Endothelial cell of umbilical vein (primary cell): ENCODE data around the gene SMAD3. TPM values are rescaled to one million over a fixed set of nuclear protein-coding genes. Genes with fewer than 3 reads are reported as not detected.

Source experiments
- BruUV-seq: library from RNA; stranded (reverse); fragments of 400-500 nt; replicated peaks from 2 replicates; lab custom pipeline; 2021; lab: Mats Ljungman, UMichigan
- CTCF ChIA-PET: fragments of 300-600, 350-600 bp; sonication (Branson Sonifier 250); formaldehyde crosslinking; loops from one replicate; lab custom pipeline; 2021; ENCODE audit warnings: antibody characterized with exemption, inconsistent platforms; lab: Charles Lee
- POLR2A ChIA-PET: fragments of 300-600, 350-600 bp; sonication (Branson Sonifier 250); formaldehyde crosslinking; loops from one replicate; lab custom pipeline; 2021; ENCODE audit warnings: antibody characterized with exemption, inconsistent platforms; lab: Charles Lee
- DNase-seq: peaks from one replicate; pipeline ENCODE4 v3.0.0-alpha.2; 2011; ENCODE audit warnings: low read depth, low spot score
- FAIRE-seq: peaks from 2 replicates; lab custom pipeline; 2011; peaks lifted over from hg19 to GRCh38; lab: Jason Lieb, UNC
- H2AFZ ChIP-seq: 2 replicates; pipeline ENCODE4 v1.6.0; 2012; ENCODE audit warnings: low read depth, low read length, control low read depth, inconsistent platforms
- H3K27ac ChIP-seq: 2 replicates; pipeline ENCODE4 v1.5.1; 2011; ENCODE audit warnings: low read depth, mild to moderate bottlenecking, control low read depth, low read length, moderate library complexity; ENCODE audit not compliant: insufficient read depth
- H3K27me3 ChIP-seq, 2 experiments: 2 replicates each; pipeline versions ENCODE4 v1.6.0 to v1.6.1; 2011; ENCODE audit warnings: low read length in 2 of 2, mixed read lengths in 1 of 2; ENCODE audit not compliant: control insufficient read depth in 2 of 2, insufficient read depth in 2 of 2
- H3K36me3 ChIP-seq, 2 experiments: 2 replicates in 1 of 2; 3 replicates in 1 of 2; pipeline ENCODE4 v1.5.1; 2011; ENCODE audit warnings: low read length in 2 of 2, mild to moderate bottlenecking in 1 of 2, moderate library complexity in 1 of 2; ENCODE audit not compliant: control insufficient read depth in 2 of 2, insufficient read depth in 2 of 2; ENCODE audit errors: extremely low read depth in 1 of 2
- H3K4me1 ChIP-seq: 3 replicates; pipeline ENCODE4 v1.5.1; 2011; ENCODE audit warnings: mild to moderate bottlenecking, low read length; ENCODE audit not compliant: control insufficient read depth, insufficient read depth; ENCODE audit errors: extremely low read depth
- H3K4me2 ChIP-seq: 2 replicates; pipeline ENCODE4 v1.6.1; 2011; ENCODE audit warnings: low read length, control low read depth, mixed read lengths; ENCODE audit not compliant: insufficient read depth
- H3K4me3 ChIP-seq, 3 experiments: fragments of 200-600 bp in 1 of 3; sonication (generic), shearing (Covaris generic) in 1 of 3; replicated peaks in 1 of 3; 2 replicates each; pipeline ENCODE4 v1.5.1; 2011 to 2016; ENCODE audit warnings: control low read depth in 3 of 3, low read length in 3 of 3, mild to moderate bottlenecking in 2 of 3, inconsistent platforms in 1 of 3, low read depth in 1 of 3, moderate library complexity in 1 of 3; ENCODE audit not compliant: insufficient read depth in 1 of 3
- H3K79me2 ChIP-seq: 2 replicates; pipeline ENCODE4 v1.6.0; 2012; ENCODE audit warnings: low read length, inconsistent platforms; ENCODE audit not compliant: control insufficient read depth, insufficient read depth
- H3K9ac ChIP-seq: replicated peaks from 2 replicates; pipeline ENCODE3; 2011; ENCODE audit warnings: low read length, control low read depth; ENCODE audit not compliant: insufficient read depth; ENCODE audit errors: extremely low read depth
- H3K9me1 ChIP-seq: replicated peaks from 3 replicates; pipeline ENCODE4 v1.6.0; 2011; ENCODE audit warnings: mild to moderate bottlenecking, low read length; ENCODE audit not compliant: control insufficient read depth, insufficient read depth; ENCODE audit errors: extremely low read depth
- H3K9me3 ChIP-seq: replicated peaks from 2 replicates; pipeline ENCODE4 v1.5.1; 2012; ENCODE audit warnings: low read length, inconsistent platforms; ENCODE audit not compliant: control insufficient read depth, insufficient read depth
- H4K20me1 ChIP-seq: replicated peaks from 2 replicates; pipeline ENCODE3; 2011; ENCODE audit warnings: mild to moderate bottlenecking, low read length; ENCODE audit not compliant: control insufficient read depth, insufficient read depth; ENCODE audit errors: extremely low read depth
- FOS ChIP-seq: IDR thresholded peaks from 2 replicates; pipeline ENCODE4 v1.6.1; 2011; ENCODE audit warnings: mild to moderate bottlenecking, low read length, moderate library complexity, borderline replicate concordance; ENCODE audit not compliant: insufficient read depth
- POLR2AphosphoS5 ChIP-seq: IDR thresholded peaks from 2 replicates; pipeline ENCODE4 v1.6.1; 2012; ENCODE audit warnings: low read depth, mild to moderate bottlenecking, control low read depth, low read length, moderate library complexity; ENCODE audit not compliant: insufficient read depth
- dilution Hi-C: fragments of 300-500 bp; cut with MboI; formaldehyde crosslinking; loops from one replicate; pipeline ENCODE4 v1.15.0; 2019; ENCODE audit warnings: low sequenced_read_pairs; ENCODE audit not compliant: extremely low pct_ligation_motif_present
- intact Hi-C: fragments of 100-400 bp; cut with micrococcal nuclease; formaldehyde crosslinking; loops from one replicate; pipeline ENCODE4 v1.10.0; 2022
- polyA plus RNA-seq, 4 experiments: library from polyadenylated mRNA; depleted of rRNA in 3 of 4; stranded (reverse) in 3 of 4; unstranded in 1 of 4; fragments of >200 nt; gene quantifications; 2 replicates each; pipeline versions ENCODE4 v1.2.1 to v1.2.3, GENCODE V29; 2011 to 2012; ENCODE audit warnings: missing spikeins in 1 of 4
- total RNA-seq: library from RNA; stranded (reverse); gene quantifications from 2 replicates; pipeline ENCODE4 v1.2.3, GENCODE V29; 2021
- TF ChIP-seq, protein P1 (sequence below), 2 donors: IDR thresholded peaks; 1 replicate in 1 of 2; 2 replicates in 1 of 2; pipeline ENCODE4 v1.5.1; 2011; ENCODE audit warnings: low read length in 2 of 2, mild to moderate bottlenecking in 2 of 2, moderate library complexity in 2 of 2, control low read depth in 1 of 2, inconsistent platforms in 1 of 2, low read depth in 1 of 2; ENCODE audit not compliant: insufficient read depth in 1 of 2; ENCODE audit errors: extremely low read depth in 1 of 2
- TF ChIP-seq, protein P2 (sequence below): IDR thresholded peaks from 2 replicates; pipeline ENCODE4 v1.6.1; 2011; ENCODE audit not compliant: insufficient read depth, insufficient read length

SMAD3 gene
- total and polyA plus RNA-seq, 2 donors (not counting 3 experiments of a cell fraction or from before 2014, with no cell fraction given), result 56.4 to 88.2 TPM

DNA sequence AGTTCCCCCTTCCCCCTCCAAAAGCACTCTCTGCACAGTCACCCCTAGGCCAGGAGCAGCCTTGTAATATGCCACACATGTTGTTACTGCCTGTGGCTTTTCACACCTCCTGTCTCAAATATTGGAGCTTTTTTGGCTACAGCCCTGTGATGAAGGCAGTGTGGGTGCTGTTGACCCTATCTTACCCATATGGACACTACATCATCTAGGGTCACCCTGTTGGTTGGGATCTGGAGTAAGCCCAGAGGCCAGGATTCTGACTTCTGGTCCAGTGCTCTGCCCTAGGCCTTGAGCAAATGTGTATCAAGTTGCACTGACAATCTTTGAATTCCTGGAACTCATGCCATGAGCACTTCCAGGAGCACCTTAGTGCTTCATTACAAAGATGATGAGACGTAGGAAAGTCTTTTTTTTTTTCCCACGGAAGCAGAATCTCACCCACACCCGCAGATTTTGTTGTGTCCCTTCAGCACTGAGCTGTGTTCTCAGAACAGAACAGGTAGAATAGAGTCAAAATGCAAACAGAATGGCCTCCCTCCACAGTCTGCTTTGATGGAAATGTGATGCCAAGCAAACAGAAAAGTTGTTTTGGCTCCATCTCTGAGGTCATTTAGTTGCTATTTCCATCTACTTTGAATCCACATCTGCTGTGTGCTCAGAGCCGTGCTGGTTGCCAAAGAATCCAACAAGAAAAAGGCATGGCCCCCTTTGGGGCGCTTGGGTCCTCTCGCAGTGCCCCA, 49.6 kb downstream of the SMAD3 start:
- Histone ChIP-seq H3K9me3 (no peaks in the 10 kb centered on the region), H3K9ac (no peak overlapping the region), H3K36me3 (no peaks in the 10 kb centered on the region), H4K20me1 (no peaks in the 10 kb centered on the region), H3K4me1 (peaks cover 51% of the 10 kb centered on the region), H3K4me3 (no peak overlapping the region), H3K27ac (no peak overlapping the region), H3K9me1 (no peaks in the 10 kb centered on the region), H3K27me3 (no peaks in the 10 kb centered on the region), H3K4me2 (no peak overlapping the region), H2AFZ (no peak overlapping the region), H3K79me2 (peaks cover 95% of the 10 kb centered on the region)
- intact Hi-C loops (no loop called here), dilution Hi-C loops (no loop called here)
- FAIRE-seq (no peak), DNase-seq (no peak)
- no peak for TF ChIP-seq POLR2AphosphoS5
- TF ChIP-seq, protein P1, sequence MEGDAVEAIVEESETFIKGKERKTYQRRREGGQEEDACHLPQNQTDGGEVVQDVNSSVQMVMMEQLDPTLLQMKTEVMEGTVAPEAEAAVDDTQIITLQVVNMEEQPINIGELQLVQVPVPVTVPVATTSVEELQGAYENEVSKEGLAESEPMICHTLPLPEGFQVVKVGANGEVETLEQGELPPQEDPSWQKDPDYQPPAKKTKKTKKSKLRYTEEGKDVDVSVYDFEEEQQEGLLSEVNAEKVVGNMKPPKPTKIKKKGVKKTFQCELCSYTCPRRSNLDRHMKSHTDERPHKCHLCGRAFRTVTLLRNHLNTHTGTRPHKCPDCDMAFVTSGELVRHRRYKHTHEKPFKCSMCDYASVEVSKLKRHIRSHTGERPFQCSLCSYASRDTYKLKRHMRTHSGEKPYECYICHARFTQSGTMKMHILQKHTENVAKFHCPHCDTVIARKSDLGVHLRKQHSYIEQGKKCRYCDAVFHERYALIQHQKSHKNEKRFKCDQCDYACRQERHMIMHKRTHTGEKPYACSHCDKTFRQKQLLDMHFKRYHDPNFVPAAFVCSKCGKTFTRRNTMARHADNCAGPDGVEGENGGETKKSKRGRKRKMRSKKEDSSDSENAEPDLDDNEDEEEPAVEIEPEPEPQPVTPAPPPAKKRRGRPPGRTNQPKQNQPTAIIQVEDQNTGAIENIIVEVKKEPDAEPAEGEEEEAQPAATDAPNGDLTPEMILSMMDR (IDR thresholded peaks at IDR 0.05; ENCODE audit: extremely low read depth in 1 of 2, insufficient read depth in 1 of 2, low read depth in 1 of 2, low read length in 2 of 2), result no peak
- TF ChIP-seq, protein P2, sequence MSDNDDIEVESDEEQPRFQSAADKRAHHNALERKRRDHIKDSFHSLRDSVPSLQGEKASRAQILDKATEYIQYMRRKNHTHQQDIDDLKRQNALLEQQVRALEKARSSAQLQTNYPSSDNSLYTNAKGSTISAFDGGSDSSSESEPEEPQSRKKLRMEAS, result no peak
- BruUV-seq, result no TSS peak
- ChIA-PET POLR2A (interaction anchor here (1.0 kb wide), 1 partner anchor 610 kb away, joined by 3 read pairs; the partner anchor contains the start of gene ZWILCH), CTCF (no interaction called here)

DNA sequence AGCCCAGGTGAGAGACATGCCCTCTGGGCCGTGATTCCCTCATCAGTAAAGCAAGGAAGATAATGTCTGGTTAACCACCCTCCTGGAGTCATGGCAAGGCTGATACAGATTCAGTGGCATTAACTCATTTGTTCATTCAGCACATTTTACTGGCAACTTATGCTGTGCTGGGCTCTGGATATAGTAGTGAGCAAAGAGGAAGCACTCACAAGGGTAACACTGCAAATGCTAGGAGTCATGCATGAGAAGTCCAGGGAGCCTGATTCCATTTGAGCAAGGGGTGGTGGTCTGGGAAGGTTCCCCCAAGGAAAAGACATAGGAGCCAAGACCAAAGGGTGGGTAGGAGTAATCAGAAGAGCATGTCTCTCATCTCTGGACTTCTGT, 50.2 kb downstream of the SMAD3 start:
- CTCF ChIA-PET, result interaction anchor here (1.6 to 1.8 kb wide), 2 partner anchors 11 to 19 kb away, joined by 4 to 11 read pairs; no protein-coding TSS in a partner anchor

More for the DNA sequence above, 50.2 kb downstream of the SMAD3 start:
- H3K9me3 ChIP-seq, result no peaks in the 10 kb centered on the region
- H3K36me3 ChIP-seq, result no peaks in the 10 kb centered on the region
- H3K4me3 ChIP-seq, result no peak overlapping the region
- H3K27ac ChIP-seq, result no peak overlapping the region
- POLR2A ChIA-PET, result no interaction called here
- TF ChIP-seq FOS, result no peak
- H3K27me3 ChIP-seq, result no peaks in the 10 kb centered on the region
- no peak overlapping the region for H2AFZ ChIP-seq
- no peaks in the 10 kb centered on the region for H4K20me1 ChIP-seq
- H3K9ac ChIP-seq, result no peak overlapping the region
- dilution Hi-C loops (no loop called here), intact Hi-C loops (no loop called here)
- H3K4me1 ChIP-seq, result peaks cover 52% of the 10 kb centered on the region
- H3K4me2 ChIP-seq, result no peak overlapping the region
- H3K9me1 ChIP-seq, result no peaks in the 10 kb centered on the region
- FAIRE-seq, result no peak
- BruUV-seq, result no TSS peak
- DNase-seq, result no peak
- peaks cover 95% of the 10 kb centered on the region for H3K79me2 ChIP-seq
